C4-2B (cell line): Measurements from ENCODE around the gene ANAPC16.

Experiments used
- ZFX ChIP-seq: fragments of 450-650 bp; IDR thresholded peaks from 2 replicates; pipeline ENCODE4 v1.6.1; 2017
- TF ChIP-seq, protein P1 (sequence below): fragments of 450-650 bp; conservative IDR thresholded peaks from 2 replicates; pipeline ENCODE4 v1.5.1; 2017; ENCODE audit warnings: mild to moderate bottlenecking

DNA sequence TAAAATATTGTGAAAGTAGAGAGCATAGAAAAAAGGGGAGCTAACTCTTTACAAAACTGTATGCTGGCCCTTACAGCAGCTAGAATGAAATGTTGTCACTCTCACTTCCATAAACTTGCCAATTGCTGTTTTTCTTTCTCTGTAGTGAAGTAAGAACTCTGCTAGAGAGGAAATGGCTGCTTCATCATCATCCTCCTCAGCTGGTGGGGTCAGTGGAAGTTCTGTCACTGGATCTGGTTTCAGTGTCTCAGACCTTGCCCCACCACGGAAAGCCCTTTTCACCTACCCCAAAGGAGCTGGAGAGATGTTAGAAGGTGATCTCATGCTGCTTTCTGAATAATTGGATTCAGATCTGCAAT lies 7.9 kb downstream of the ANAPC16 start:
- TF ChIP-seq, protein P1, sequence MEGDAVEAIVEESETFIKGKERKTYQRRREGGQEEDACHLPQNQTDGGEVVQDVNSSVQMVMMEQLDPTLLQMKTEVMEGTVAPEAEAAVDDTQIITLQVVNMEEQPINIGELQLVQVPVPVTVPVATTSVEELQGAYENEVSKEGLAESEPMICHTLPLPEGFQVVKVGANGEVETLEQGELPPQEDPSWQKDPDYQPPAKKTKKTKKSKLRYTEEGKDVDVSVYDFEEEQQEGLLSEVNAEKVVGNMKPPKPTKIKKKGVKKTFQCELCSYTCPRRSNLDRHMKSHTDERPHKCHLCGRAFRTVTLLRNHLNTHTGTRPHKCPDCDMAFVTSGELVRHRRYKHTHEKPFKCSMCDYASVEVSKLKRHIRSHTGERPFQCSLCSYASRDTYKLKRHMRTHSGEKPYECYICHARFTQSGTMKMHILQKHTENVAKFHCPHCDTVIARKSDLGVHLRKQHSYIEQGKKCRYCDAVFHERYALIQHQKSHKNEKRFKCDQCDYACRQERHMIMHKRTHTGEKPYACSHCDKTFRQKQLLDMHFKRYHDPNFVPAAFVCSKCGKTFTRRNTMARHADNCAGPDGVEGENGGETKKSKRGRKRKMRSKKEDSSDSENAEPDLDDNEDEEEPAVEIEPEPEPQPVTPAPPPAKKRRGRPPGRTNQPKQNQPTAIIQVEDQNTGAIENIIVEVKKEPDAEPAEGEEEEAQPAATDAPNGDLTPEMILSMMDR, result no peak
- TF ChIP-seq ZFX, result no peak
